A673 (cell line): ENCODE measurements around the gene PPP1R2. TPM values are rescaled to one million over a fixed set of nuclear protein-coding genes. Genes with fewer than 3 reads are reported as not detected.

Experiments used
- BruUV-seq: library from RNA; stranded (reverse); fragments of 400-500 nt; replicated peaks from 2 replicates; lab custom pipeline; 2021; lab: Mats Ljungman, UMichigan
- CTCF ChIA-PET: fragments of 300-600 bp; sonication (Branson Sonifier 250); formaldehyde crosslinking; loops from one replicate; lab custom pipeline; 2022; ENCODE audit warnings: antibody characterized with exemption; lab: Charles Lee
- POLR2A ChIA-PET: fragments of 300-600 bp; sonication (Branson Sonifier 250); formaldehyde crosslinking; loops from one replicate; lab custom pipeline; 2022; ENCODE audit warnings: antibody characterized with exemption; ENCODE audit not compliant: low non-redundant PET; lab: Charles Lee
- DNase-seq: peaks from one replicate; pipeline ENCODE4 v3.0.0-alpha.2; 2015; ENCODE audit warnings: low spot score
- H3K27ac ChIP-seq: fragments of 200-600 bp; sonication (generic); 2 replicates; pipeline ENCODE4 v1.5.1; 2016; ENCODE audit warnings: mixed run types, low read depth, mild to moderate bottlenecking, mixed read lengths, antibody characterized with exemption, low read length; ENCODE audit not compliant: poor library complexity, severe bottlenecking
- H3K27me3 ChIP-seq: fragments of 200-600 bp; sonication (generic); replicated peaks from 2 replicates; pipeline ENCODE4 v1.6.1; 2017; ENCODE audit warnings: mixed run types, low read depth, mild to moderate bottlenecking, mixed read lengths, antibody characterized with exemption, low read length; ENCODE audit not compliant: insufficient read depth, poor library complexity
- H3K36me3 ChIP-seq: fragments of 200-600 bp; sonication (generic); 2 replicates; pipeline ENCODE4 v1.6.1; 2016; ENCODE audit warnings: mixed run types, mild to moderate bottlenecking, mixed read lengths, antibody characterized with exemption, low read length; ENCODE audit not compliant: insufficient read depth, poor library complexity, severe bottlenecking
- H3K4me1 ChIP-seq: fragments of 200-600 bp; sonication (generic); 2 replicates; pipeline ENCODE4 v1.6.1; 2017; ENCODE audit warnings: mixed run types, mild to moderate bottlenecking, mixed read lengths, antibody characterized with exemption, low read length; ENCODE audit not compliant: insufficient read depth, poor library complexity, severe bottlenecking
- H3K4me3 ChIP-seq: fragments of 200-600 bp; sonication (generic); 2 replicates; pipeline ENCODE4 v1.5.1; 2016; ENCODE audit warnings: low read depth, mixed run types, mild to moderate bottlenecking, mixed read lengths, low read length; ENCODE audit not compliant: poor library complexity, severe bottlenecking
- H3K9me3 ChIP-seq: fragments of 200-600 bp; sonication (generic); 2 replicates; pipeline ENCODE4 v1.6.1; 2016; ENCODE audit warnings: mixed run types, low read depth, mild to moderate bottlenecking, mixed read lengths, antibody characterized with exemption, low read length; ENCODE audit not compliant: poor library complexity, severe bottlenecking
- CTCF ChIP-seq: fragments of 300-800, 200-600 bp; sonication (generic); conservative IDR thresholded peaks from 2 replicates; pipeline ENCODE4 v1.5.1; 2017; ENCODE audit warnings: low read depth, mild to moderate bottlenecking, antibody characterized with exemption, low read length, moderate library complexity, mixed read lengths
- EZH2 ChIP-seq: fragments of 200-600 bp; sonication (generic); IDR thresholded peaks from 2 replicates; pipeline ENCODE4 v1.6.1; 2017; ENCODE audit warnings: borderline replicate concordance, low read depth, mild to moderate bottlenecking, mixed read lengths, antibody characterized with exemption, low read length; ENCODE audit not compliant: poor library complexity, severe bottlenecking
- intact Hi-C: fragments of 100-400 bp; cut with micrococcal nuclease; formaldehyde crosslinking; loops from one replicate; pipeline ENCODE4 v1.10.0; 2022; ENCODE audit not compliant: unreplicated experiment
- total RNA-seq: library from RNA; stranded (reverse); gene quantifications from 2 replicates; pipeline ENCODE4 v1.2.3, GENCODE V29; 2021

PPP1R2 gene
- total RNA-seq, 1 experiment from 2014 or later: 45.5 TPM

GRCh38 chr3:195579281-195579680 lies 36.2 kb upstream of the PPP1R2 start:
- CTCF ChIA-PET: no interaction called here
- Histone ChIP-seq H3K36me3 (no peaks in the 10 kb centered on the region), H3K4me1 (peaks cover 7% of the 10 kb centered on the region), H3K27ac (no peak overlapping the region), H3K4me3 (no peak overlapping the region), H3K27me3 (no peaks in the 10 kb centered on the region), H3K9me3 (no peaks in the 10 kb centered on the region)
- no peak for DNase-seq
- intact Hi-C loops: no loop called here
- no TSS peak for BruUV-seq
- POLR2A ChIA-PET: no interaction called here
- TF ChIP-seq EZH2: no peak
- TF ChIP-seq CTCF: no peak

- no peak for DNase-seq
- no TSS peak for BruUV-seq
- H3K4me3 ChIP-seq: no peak overlapping the region
- H3K36me3 ChIP-seq: no peaks in the 10 kb centered on the region
- TF ChIP-seq CTCF (no peak), EZH2 (no peak)
- intact Hi-C loops: no loop called here
- no peaks in the 10 kb centered on the region for H3K9me3 ChIP-seq
- H3K27ac ChIP-seq: no peak overlapping the region
- ChIA-PET CTCF (no interaction called here), POLR2A (no interaction called here)
- peaks cover under 1% of the 10 kb centered on the region for H3K4me1 ChIP-seq
- H3K27me3 ChIP-seq: no peaks in the 10 kb centered on the region
Measured at GRCh38 chr3:195578565-195578964, 35.4 kb upstream of the PPP1R2 start.

- BruUV-seq: no TSS peak
- CTCF ChIA-PET: no interaction called here
- no peak for TF ChIP-seq EZH2
- TF ChIP-seq CTCF: no peak
- no peak for DNase-seq
- Histone ChIP-seq H3K4me1 (no peaks in the 10 kb centered on the region), H3K27ac (no peak overlapping the region), H3K27me3 (no peaks in the 10 kb centered on the region), H3K9me3 (no peaks in the 10 kb centered on the region), H3K4me3 (no peak overlapping the region), H3K36me3 (no peaks in the 10 kb centered on the region)
- intact Hi-C loops: no loop called here
- POLR2A ChIA-PET: no interaction called here
Measured at GRCh38 chr3:195577645-195578177, 34.6 kb upstream of the PPP1R2 start.
